GM12878 (cell line): ENCODE results near the gene IQGAP3. TPM values are rescaled to one million over a fixed set of nuclear protein-coding genes. Genes with fewer than 3 reads are reported as not detected.
A peak's percentile ranks its signal among the peaks of the same experiment; 100 is the strongest.

Experiments
- CREB1 ChIP-seq: IDR thresholded peaks from 2 replicates; pipeline ENCODE4 v1.6.1; 2012; ENCODE audit warnings: low read depth, mild to moderate bottlenecking, inconsistent platforms
- ELK1 ChIP-seq: IDR thresholded peaks from 2 replicates; pipeline ENCODE4 v1.6.1; 2012; ENCODE audit warnings: low read depth, low read length, improper control_type of control experiment
- IKZF2 ChIP-seq, 2 experiments: fragments of 450-650 bp; IDR thresholded peaks; 2 replicates each; pipeline ENCODE4 v1.6.1; 2017; ENCODE audit warnings: mild to moderate bottlenecking in 2 of 2, moderate library complexity in 2 of 2
- MLLT1 ChIP-seq: fragments of 450-650 bp; IDR thresholded peaks from 2 replicates; pipeline ENCODE4 v1.6.1; 2016; ENCODE audit warnings: mild to moderate bottlenecking
- NR2F1 ChIP-seq: fragments of 450-650 bp; conservative IDR thresholded peaks from 2 replicates; pipeline ENCODE4 v1.6.1; 2017; ENCODE audit warnings: mild to moderate bottlenecking
- PRDM15 ChIP-seq: fragments of 450-650 bp; formaldehyde crosslinking; IDR thresholded peaks from 2 replicates; pipeline ENCODE4 v1.4.0; 2020; ENCODE audit warnings: mild to moderate bottlenecking, moderate library complexity
- RCOR1 ChIP-seq: conservative IDR thresholded peaks from 2 replicates; pipeline ENCODE4 v1.6.1; 2012; ENCODE audit warnings: low read depth, low read length, improper control_type of control experiment
- YY1 ChIP-seq: IDR thresholded peaks from 2 replicates; pipeline ENCODE4 v1.6.1; 2011; ENCODE audit warnings: low read depth, mild to moderate bottlenecking, low read length
- polyA plus RNA-seq, 11 experiments: library from polyadenylated mRNA; depleted of rRNA in 4 of 11; unstranded in 6 of 11; stranded (reverse) in 5 of 11; fragments of >200 nt; fragmentation: Nextera tagmentation in 4 of 11; fragmentation: Illumina TruSeq in 1 of 11; extraction: Ambion mirVana in 4 of 11; extraction: Trizol in 1 of 11; gene quantifications; 1 replicate in 1 of 11; 2 replicates in 10 of 11; pipeline versions ENCODE4 v1.2.1 to v1.2.3, GENCODE V29; 2011 to 2016; ENCODE audit warnings: inconsistent platforms in 2 of 11, missing spikeins in 2 of 11, low read depth in 1 of 11
- total RNA-seq, 4 experiments: library from RNA; depleted of rRNA in 3 of 4; stranded (reverse); fragments of >200 nt in 3 of 4; fragmentation: Illumina TruSeq in 1 of 4; extraction: Trizol in 1 of 4; gene quantifications; 2 replicates each; pipeline versions ENCODE4 v1.2.1 to v1.2.3, GENCODE V29; 2013 to 2021

Gene IQGAP3
- total and polyA plus RNA-seq, 10 of the 15 experiments (the other 5 are each of a cell fraction or from before 2014, with no cell fraction given), result 1.1 to 10.7 (median 7.9) TPM

- TF ChIP-seq PRDM15 (CRISPR knock-in tag) (no peak), CREB1 (no peak), RCOR1 (no peak), IKZF2 (IDR thresholded peaks at IDR 0.05) (peak; percentile 44 to 64; a peak in 3 of 4 replicates), ELK1 (peak; percentile 38; the same call in 1 of the 2 replicates), YY1 (peak; percentile 99), NR2F1 (no peak), MLLT1 (0 out of 2 replicates have a peak, but pooled peaks have one; percentile 26)
- TF ChIP-seq, all 136 proteins: peak for 48
Observed at GRCh38 chr1:156601122-156601830, 28.9 kb upstream of the IQGAP3 start, which contains the start of gene GPATCH4 (continued).
